ENCODE results near the gene GALNT2.

The GALNT2 gene

DNA sequence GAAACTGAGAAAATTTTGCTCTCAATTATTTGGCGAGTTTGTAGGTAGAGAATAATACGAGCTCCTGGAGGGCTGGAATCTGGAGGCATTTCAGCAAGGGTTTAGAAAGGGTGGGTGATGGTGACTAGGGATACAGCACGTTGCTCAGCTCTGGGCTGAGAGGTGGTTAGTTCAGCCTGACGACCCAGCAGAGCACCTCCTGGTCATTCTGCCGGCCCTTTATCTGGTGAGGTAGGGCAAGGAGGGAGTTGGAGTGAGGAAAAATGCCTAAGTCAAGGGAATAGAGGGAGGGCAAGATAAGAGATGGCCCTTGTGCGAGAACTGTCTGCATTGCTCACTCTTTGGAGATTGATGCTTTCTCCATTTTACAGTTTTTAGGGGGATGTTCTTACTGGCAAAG lies 19.1 kb downstream of the GALNT2 start:
- intact Hi-C loops (cut with DNase I), result loop anchor here (5.0 kb wide), 1 partner anchor 424 kb away; no protein-coding TSS in a partner anchor
- no peak for DNase-seq

GRCh38 chr1:230087028-230087716 lies 20.1 kb downstream of the GALNT2 start:
- intact Hi-C loops (cut with DNase I), result loop anchor here (5.0 kb wide), 1 partner anchor 425 kb away; no protein-coding TSS in a partner anchor
- DNase-seq, result no peak

DNA sequence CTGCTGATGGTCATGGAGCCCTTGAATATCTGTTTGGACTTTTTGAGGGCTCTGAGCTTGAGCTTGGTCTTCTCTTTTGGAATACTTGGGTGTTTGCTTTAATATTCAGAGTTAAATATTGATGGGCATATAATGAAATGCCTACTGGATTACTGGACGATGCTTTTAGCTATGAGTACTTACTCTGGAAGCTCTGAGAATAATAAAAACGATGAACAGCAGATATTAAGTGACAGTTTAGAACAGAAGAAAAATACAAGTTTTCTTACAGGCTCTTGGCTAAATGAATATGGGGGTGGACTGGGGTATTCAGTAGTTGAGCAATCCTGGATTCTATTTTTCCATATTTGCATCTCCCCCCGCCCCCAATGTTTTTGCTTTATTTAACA lies 20.7 kb downstream of the GALNT2 start:
- intact Hi-C loops (cut with DNase I), result loop anchor here (5.0 kb wide), 1 partner anchor 425 kb away; no protein-coding TSS in a partner anchor
- no peak for DNase-seq

- intact Hi-C loops (cut with DNase I), result no loop called here
- no peak for DNase-seq
These were observed 23.2 kb downstream of the GALNT2 start for GRCh38 chr1:230090194-230090711.

DNA sequence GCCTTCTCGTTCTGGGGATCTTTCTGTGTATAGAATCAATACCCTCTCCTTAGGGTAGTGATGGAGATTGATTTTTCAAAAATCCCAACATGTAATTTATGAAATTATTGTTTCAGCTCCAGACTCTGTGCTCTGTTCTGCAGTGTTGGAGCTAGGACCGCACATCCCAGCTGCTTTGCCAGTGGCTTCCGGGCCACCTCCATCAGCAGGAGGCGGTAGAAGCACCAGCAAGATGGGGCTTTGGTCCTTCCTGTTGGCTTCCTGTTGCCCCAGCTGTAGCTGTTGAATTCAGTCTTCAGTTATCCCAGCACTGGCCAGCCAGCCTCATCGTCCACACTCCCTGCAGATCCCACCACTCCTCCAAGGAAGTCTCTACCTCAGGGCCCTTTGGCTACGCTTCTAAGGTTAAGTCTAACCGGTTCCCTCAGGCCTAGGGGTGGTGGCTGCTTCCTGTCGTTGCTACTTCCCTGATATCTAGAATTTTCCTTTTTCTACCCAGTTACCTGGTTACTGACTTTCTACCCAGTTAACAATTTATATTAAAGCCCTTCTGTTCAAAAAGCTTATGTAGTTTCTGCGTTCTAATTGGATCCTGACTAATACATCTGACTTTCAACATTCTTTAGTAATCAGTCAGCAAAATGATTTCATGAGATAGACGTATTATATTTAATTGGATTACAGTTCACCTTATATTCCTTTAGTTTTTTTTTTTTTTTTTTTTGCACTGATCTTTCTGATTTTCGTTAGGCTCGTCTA lies 24.6 kb downstream of the GALNT2 start:
- intact Hi-C loops (cut with DNase I), result no loop called here
- no peak for DNase-seq

GRCh38 chr1:230094746-230095145 lies 27.7 kb downstream of the GALNT2 start:
- intact Hi-C loops (cut with DNase I), result no loop called here

GRCh38 chr1:230095938-230096337 lies 28.9 kb downstream of the GALNT2 start:
- DNase-seq, result no peak

More at GRCh38 chr1:230094746-230095145, 27.7 kb downstream of the GALNT2 start:
- no peak for DNase-seq

DNA sequence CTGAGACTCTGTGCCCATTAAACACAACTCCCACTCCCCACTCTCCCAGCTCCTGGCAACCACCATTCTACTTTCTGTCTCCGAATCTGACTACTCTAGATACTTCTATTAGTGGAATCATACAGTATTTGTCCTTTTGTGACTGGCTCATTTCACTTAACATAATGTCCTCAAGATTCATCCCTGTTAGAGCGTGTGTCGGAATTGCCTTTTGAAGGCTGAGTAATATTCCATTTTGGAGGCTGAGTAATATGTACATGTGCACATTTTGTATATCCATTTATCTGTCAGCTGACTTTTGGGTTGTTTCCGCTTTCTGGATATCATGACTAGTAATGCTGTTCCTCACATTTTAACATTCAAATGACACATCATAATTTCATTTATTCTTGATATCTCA lies 30.3 kb downstream of the GALNT2 start:
- intact Hi-C loops (cut with DNase I), result no loop called here
- no peak for DNase-seq

More at GRCh38 chr1:230095938-230096337, 28.9 kb downstream of the GALNT2 start:
- intact Hi-C loops (cut with DNase I), result no loop called here

DNA sequence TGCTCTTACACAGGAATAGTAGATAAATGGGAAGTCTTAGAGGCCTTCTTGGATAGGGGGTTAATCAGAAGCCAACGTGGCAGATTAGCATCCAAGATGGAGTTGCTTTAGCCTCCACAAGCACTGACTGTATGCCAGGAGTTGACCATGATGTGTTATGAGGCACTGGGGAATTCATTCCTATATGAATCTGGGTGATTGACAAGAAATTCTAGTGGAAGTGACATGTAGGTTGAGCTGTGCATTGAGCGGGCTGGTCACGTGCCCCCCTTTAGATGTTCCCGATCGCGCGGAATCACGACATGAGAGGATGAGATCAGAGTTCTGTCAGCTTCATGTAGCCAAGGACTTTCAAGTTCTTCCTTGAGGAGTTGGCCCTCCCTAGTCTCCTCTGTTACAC lies 31.7 kb downstream of the GALNT2 start:
- intact Hi-C loops (cut with DNase I), result no loop called here
- no peak for DNase-seq

GRCh38 chr1:230099465-230099864 lies 32.4 kb downstream of the GALNT2 start:
- intact Hi-C loops (cut with DNase I), result no loop called here
- no peak for DNase-seq

GRCh38 chr1:230100932-230101331 lies 33.9 kb downstream of the GALNT2 start:
- no peak for DNase-seq
- intact Hi-C loops (cut with DNase I), result no loop called here

DNA sequence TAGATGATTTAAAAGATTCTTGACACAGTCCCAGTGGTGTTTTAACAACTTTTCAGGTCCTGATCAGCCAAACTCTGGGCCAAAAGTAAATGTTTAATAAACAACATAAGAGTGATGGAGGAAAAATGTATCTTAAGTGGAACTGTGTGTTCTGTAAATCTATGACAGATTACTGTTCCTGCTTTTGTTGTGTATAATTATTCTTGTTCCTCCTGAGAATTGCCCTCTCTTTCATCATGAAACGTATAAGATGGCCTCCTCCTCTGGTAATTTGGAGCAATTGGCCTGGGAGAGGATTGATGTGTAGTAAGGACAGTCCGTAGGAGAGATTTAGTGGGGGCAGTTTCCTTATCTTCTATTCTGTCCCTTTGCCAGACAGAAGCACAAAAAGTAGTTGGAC lies 34.5 kb downstream of the GALNT2 start:
- no peak for DNase-seq
- intact Hi-C loops (cut with DNase I), result no loop called here

DNA sequence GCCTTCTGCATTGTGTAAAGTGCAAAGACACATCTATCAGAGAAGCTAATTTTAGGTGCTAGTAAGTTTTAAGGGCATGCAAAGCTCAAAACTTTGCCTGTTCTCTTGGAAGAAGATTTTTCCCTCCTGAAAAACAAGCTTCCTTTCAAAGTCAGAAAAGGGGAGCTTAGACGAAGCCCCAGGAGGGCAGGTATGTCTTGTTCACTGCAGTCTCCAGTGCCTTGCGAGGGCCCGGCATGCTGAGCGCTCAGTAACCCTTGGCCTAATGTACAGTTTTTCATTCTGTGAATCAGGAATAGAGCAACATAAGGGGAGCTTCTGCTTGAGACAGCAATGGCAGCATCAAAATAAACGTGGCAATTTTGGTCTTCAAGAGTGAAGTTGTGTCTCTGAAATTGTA lies 35.0 kb downstream of the GALNT2 start:
- DNase-seq, result no peak
- intact Hi-C loops (cut with DNase I), result no loop called here

- no peak for DNase-seq
- intact Hi-C loops (cut with DNase I), result no loop called here
These were observed 35.4 kb downstream of the GALNT2 start for GRCh38 chr1:230102472-230102871.

DNA sequence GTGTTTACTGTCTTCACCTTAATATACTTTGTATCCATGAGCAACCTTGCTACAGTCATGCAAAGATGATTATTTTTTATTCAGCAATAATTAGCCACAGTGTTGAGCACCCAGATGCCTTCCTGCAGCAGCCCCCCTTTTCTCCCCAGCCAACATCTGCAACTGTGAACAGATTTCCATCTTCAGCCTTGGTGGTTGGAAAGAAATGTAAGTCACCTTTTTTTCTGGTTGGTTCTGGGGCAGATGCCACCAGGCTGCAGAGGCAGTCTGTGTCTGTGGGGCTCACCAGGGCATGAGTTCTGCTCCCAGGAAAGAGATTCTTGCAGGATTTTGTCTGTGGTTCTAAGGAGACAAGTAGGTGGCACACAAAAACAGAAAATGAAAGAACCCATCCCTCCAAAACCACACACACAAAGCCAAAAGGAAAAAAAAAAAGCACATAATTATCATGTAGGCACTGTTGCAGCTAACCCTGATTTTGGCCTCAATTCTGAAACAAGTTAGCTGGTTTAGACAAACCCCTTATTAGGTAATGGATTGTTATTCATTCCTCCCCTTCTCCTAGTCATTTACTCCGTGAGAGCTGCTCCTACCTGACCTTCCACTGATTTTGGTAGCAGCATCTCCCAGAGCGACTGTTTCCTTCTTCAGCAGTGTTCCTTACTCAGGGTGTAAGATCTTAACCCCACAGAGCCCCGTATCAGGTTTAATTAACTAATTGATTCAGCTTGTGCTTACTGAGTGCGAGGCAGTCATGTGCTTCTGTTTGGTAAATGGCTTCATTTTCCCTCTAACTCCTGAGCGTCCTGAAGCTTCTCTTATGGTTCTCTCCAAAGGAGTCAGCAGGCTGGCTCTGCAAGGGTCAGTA lies 36.5 kb downstream of the GALNT2 start:
- DNase-seq, result no peak
- intact Hi-C loops (cut with DNase I), result no loop called here

GRCh38 chr1:230104395-230105244 lies 37.6 kb downstream of the GALNT2 start:
- intact Hi-C loops (cut with DNase I), result no loop called here
- DNase-seq, result peak; percentile 60 to 97 (median 82)

- DNase-seq, result no peak
- intact Hi-C loops (cut with DNase I), result no loop called here
These were observed 38.3 kb downstream of the GALNT2 start for GRCh38 chr1:230105245-230105753.

DNA sequence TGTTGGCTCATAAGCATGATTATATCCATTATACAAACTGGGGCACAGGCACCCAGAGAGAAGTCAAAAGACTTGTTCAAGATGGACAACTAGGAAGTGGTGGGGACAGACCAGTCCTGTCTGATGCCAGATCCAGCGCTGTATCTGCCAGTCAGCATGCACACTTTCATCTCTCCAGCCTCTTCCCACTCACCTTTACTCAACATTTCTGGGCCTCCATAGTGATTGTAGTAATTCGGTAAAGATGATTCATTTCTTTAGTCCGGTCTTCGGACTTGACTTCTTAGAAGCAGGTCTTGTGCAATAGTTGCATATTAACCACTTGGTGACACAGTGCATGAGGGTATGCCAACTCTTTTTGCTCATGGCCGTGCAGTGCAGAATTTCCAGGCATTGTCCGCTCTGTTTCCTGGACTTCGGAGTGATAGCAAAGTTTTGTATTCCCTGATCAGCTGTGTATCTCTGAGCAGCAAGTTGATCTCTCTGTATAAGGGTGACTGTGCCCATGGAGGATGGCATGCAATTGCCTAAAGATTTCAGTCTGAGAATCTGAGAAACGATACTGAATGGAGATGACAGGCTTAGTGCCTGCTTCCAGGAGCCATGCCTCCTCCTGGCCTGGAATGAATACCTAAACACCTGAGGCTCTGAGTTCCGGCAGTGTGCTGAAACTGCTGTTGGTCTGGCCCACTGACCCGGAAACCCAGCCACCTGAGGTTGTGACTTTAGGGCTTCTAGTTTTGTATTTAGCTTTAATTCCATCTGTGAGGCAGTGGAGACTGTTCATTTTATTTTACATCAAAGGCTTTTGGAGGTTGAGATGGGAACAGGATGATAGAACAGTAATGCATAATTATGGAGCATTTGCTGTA lies 39.0 kb downstream of the GALNT2 start:
- intact Hi-C loops (cut with DNase I), result no loop called here
- DNase-seq, result no peak

DNA sequence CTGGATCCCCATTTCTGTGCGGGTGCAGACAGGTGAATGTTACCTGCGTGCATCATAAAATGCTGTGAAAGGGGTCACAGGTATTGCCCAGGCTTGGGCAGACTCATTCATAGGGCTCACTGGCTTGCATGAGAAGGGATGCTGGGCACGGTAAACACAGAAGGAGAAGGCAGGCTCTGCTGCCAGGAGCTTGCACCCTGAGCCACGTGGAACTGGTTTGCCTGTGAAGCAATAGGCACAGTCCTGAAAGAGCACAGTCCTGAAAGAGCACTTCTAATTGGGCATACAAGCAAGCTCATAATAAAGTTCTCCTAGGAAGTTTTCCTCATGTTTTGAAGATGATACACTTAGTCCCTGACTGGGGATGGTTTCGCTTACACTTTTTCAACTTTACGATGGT lies 40.9 kb downstream of the GALNT2 start:
- intact Hi-C loops (cut with DNase I), result no loop called here
- no peak for DNase-seq
